LNCAP (cell line): ENCODE results near the gene LRRC42.

Source experiments
- TF ChIP-seq, protein P1 (sequence below): fragments of 450-650 bp; IDR thresholded peaks from 2 replicates; pipeline ENCODE4 v1.5.1; 2017; ENCODE audit warnings: mild to moderate bottlenecking

LRRC42 gene

DNA sequence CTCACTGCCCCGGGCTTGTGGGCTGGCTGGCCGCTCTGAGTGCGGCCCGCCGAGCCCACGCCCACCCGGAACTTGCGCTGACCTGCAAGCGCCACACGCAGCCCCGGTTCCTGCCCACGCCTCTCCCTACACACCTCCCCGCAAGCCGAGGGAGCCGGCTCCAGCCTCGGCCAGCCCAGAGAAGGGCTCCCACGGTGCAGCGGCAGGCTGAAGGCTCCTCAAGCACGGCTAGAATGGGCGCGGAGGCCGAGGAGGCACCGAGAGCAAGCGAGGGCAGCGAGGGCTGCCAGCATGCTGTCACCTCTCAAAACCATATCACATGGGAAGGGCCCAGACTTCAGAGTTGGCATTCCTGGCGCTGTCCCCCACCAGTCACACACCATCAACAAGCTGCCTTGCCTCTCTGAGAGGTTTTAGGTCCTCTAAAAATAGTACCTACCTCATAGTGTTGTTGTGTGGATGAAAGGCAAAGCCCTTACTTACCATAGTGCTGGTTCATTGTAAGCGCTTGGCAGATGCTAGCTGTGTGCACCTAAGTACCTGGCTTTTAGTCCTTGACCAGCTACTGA, 58.4 kb downstream of the LRRC42 start:
- TF ChIP-seq, protein P1, sequence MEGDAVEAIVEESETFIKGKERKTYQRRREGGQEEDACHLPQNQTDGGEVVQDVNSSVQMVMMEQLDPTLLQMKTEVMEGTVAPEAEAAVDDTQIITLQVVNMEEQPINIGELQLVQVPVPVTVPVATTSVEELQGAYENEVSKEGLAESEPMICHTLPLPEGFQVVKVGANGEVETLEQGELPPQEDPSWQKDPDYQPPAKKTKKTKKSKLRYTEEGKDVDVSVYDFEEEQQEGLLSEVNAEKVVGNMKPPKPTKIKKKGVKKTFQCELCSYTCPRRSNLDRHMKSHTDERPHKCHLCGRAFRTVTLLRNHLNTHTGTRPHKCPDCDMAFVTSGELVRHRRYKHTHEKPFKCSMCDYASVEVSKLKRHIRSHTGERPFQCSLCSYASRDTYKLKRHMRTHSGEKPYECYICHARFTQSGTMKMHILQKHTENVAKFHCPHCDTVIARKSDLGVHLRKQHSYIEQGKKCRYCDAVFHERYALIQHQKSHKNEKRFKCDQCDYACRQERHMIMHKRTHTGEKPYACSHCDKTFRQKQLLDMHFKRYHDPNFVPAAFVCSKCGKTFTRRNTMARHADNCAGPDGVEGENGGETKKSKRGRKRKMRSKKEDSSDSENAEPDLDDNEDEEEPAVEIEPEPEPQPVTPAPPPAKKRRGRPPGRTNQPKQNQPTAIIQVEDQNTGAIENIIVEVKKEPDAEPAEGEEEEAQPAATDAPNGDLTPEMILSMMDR = no peak

DNA sequence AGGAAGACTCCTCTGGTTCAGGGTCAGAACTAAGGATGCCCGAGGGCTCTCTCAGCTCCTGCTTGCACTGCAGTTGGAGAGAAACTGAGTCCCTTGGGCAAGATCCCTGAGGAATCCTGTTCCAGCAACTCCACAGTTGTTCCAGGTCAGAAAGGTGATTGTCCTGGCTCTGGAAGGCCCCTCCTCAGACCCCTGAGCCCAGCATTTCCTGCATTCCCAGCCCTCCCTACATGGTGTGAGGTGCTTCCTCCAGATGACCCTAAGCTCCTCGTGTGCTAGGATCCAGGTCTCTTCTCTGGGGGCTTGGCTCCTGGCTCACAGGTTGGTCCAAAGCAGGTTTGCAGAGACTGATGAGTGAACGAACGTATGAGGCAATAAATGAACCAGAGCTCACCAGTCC, 60.4 kb downstream of the LRRC42 start:
- TF ChIP-seq, protein P1 = no peak

DNA sequence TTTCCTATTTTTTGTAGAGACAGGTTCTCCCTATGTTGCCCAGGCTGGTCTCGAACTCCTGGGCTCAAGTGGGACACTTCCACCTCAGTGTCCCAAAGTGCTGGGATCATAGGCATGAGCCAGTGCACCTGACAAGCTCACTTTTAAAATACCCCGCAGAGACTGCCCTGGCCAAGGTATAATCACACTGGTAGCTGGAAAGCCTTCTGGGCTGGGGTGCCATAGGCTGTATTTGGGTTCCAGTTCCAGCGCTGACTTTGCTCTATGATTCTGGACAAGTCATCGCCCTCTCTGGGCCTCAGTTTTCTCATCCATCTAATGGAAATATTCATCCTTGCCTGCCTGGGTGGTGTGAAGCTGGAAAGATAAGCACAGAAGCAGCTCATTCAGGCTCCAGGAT, 61.5 kb downstream of the LRRC42 start:
- TF ChIP-seq, protein P1 = no peak

DNA sequence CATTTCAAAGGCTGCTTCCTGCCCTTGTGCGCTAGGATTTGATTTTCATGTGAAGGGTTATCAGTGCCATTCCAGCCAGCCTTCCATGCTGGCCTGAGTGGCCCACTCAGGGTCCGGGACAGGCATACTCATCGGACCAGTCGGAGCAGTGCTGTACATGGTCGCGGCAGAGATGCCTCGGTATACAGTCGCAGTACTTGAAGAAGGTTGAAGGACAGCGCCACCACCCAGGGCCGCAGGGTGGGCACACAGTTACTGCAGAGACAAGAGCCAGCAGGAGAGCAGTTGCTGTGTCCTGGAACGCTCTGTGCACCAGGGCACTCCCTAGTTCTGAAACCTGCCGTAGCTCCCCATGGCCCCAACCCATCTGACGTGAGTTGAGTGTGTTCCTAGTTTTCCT, 62.7 kb downstream of the LRRC42 start:
- TF ChIP-seq, protein P1 = no peak

DNA sequence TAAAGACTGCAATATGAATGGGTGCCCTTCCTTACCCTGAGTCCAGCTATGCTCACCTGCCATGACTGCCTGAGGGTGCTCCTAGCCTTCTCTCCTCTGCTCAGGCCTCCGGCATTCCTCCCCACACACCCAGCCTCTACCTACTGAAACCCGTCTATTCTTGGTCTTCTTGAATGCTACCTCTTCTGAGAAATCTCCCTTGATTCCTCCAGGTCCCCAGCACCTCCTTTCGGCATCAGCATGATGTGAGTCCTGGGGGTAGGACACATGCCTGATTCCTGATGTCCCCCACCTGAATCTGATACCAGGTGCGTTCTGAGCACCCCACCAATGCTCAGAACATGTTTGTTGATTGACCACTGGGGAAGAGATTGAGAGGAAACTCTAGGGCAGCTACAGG, 63.3 kb downstream of the LRRC42 start:
- TF ChIP-seq, protein P1 = no peak

DNA sequence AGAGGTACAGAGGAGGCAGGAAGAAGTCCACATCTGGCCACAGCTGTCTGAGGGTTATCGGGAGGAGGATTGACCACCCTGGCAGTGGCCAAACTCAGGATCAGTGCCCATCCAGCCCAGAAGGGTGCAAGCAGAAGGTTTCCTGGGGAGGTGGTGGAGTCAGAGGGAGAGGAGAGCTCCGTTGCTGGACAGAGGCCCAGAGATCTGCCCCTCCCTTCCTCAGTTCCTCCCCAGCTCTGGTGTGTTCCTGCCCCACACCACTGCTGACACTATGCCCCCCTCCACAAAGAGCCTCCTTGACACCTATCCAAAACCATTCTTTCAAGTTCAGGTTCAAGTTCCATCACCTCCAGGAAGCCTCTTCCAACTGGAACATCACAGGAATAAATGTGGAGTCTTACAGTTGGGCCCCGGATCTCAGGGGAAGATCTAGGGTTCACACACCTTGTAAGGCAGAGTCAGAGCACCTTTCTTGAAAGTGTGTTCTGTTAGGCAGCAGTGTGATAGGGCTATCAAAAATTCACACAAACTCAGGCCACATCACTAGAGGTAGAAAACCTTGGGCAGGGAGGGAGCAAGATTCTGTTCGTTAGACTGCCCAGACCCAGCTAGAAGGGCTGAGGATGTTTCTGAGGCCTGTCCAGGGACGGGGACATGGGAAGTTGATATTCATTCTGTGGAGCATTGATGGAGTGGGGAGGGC, 64.4 kb downstream of the LRRC42 start:
- TF ChIP-seq, protein P1 = no peak

DNA sequence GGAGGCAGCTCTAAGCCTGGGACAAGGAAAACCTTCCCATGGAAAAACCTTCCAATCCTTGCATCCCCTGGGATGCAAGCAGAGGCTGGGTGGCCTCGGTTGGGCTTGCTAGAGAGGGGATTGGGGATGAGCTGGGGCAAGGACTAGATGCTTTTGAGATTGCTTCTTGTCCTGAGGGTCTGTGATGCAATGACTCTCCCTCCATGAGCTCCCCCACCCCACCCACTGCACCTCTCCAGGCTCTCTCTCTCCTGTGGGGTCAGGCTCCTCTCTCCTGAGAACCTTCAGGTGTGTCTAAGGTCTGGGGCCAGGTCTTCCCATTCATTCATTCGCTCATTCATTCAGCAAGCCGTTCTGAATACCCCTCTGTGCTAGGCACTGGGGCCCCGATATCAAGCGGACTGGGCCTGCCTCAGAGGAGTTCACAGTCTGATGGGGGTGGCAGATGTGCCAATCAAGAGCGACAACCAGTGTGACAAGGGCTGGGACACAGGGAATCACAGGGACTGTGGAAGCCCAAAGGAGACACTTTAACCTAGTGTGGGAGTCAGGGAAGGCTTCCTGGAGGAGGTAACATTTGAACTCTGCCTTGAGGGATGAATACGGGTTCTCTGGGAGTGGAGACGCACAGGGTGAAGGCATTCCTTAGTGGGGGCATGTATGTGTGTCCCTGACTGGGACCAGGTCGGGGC, 65.3 kb downstream of the LRRC42 start:
- TF ChIP-seq, protein P1 = no peak
